K562 (cell line): ENCODE measurements around the gene NOL4L. TPM values are rescaled to one million over a fixed set of nuclear protein-coding genes. Genes with fewer than 3 reads are reported as not detected.

Source experiments
- AFF1 ChIP-seq, 2 experiments: fragments of 450-650 bp; IDR thresholded peaks; 2 replicates each; pipeline ENCODE4 v1.6.1; 2018; ENCODE audit warnings: mild to moderate bottlenecking in 2 of 2, low read depth in 1 of 2; ENCODE audit not compliant: partially characterized antibody in 2 of 2
- CBFA2T3 ChIP-seq: fragments of 450-650 bp; IDR thresholded peaks from 2 replicates; pipeline ENCODE4 v1.6.1; 2017
- CBX8 ChIP-seq: fragments of 200-600 bp; sonication (generic); IDR thresholded peaks from 2 replicates; pipeline ENCODE4 v1.6.1; 2012; ENCODE audit warnings: borderline replicate concordance, mixed run types, low read depth, mild to moderate bottlenecking, moderate library complexity, mixed read lengths, low read length, control low read depth, inconsistent platforms; ENCODE audit not compliant: poor library complexity, severe bottlenecking; ENCODE audit errors: extremely low read depth
- CTBP1 ChIP-seq: fragments of 450-650 bp; IDR thresholded peaks from 2 replicates; pipeline ENCODE4 v1.6.1; 2016; ENCODE audit warnings: borderline replicate concordance
- FOXK2 ChIP-seq, 2 experiments: fragments of 450-650 bp; IDR thresholded peaks in 1 of 2; conservative IDR thresholded peaks in 1 of 2; 2 replicates each; pipeline ENCODE4 v1.6.1; 2016; ENCODE audit warnings: low read depth in 2 of 2, mild to moderate bottlenecking in 1 of 2
- IRF2 ChIP-seq: sonication (generic); formaldehyde crosslinking; IDR thresholded peaks from 2 replicates; pipeline ENCODE4 v1.8.1; 2022; ENCODE audit warnings: mild to moderate bottlenecking, missing genetic modification reagents
- KDM1A ChIP-seq, 2 experiments: fragments of 450-650 bp; IDR thresholded peaks; 2 replicates each; pipeline ENCODE4 v1.6.1; 2016; ENCODE audit warnings: mild to moderate bottlenecking in 2 of 2
- MEF2A ChIP-seq: IDR thresholded peaks from 2 replicates; pipeline ENCODE4 v1.6.1; 2011; ENCODE audit warnings: low read depth, mild to moderate bottlenecking, low read length, moderate library complexity; ENCODE audit not compliant: control insufficient read depth
- NFIX ChIP-seq: fragments of 250-450 bp; sonication (Bioruptor Pico); IDR thresholded peaks from 2 replicates; pipeline ENCODE4 v1.4.0; 2020; ENCODE audit warnings: low read depth, mild to moderate bottlenecking, moderate library complexity
- NR0B1 ChIP-seq: fragments of 450-650 bp; IDR thresholded peaks from one replicate; pipeline ENCODE4 v1.6.1; 2018; ENCODE audit warnings: mild to moderate bottlenecking, moderate library complexity; ENCODE audit not compliant: partially characterized antibody
- RFX7 ChIP-seq: fragments of 250-450 bp; sonication (Bioruptor Pico); IDR thresholded peaks from 2 replicates; pipeline ENCODE4 v1.5.1; 2021; ENCODE audit warnings: mild to moderate bottlenecking
- SOX6 ChIP-seq: fragments of 450-650 bp; IDR thresholded peaks from 2 replicates; pipeline ENCODE4 v1.6.1; 2014; ENCODE audit warnings: mild to moderate bottlenecking
- TCF3 ChIP-seq: sonication (generic); formaldehyde crosslinking; IDR thresholded peaks from 2 replicates; pipeline ENCODE4 v1.4.0; 2020; ENCODE audit warnings: mild to moderate bottlenecking, missing genetic modification reagents
- TSHZ1 ChIP-seq: fragments of 250-450 bp; sonication (Bioruptor Pico); IDR thresholded peaks from 2 replicates; pipeline ENCODE4 v1.4.0; 2020; ENCODE audit warnings: mild to moderate bottlenecking, moderate library complexity
- USF2 ChIP-seq: sonication (generic); formaldehyde crosslinking; IDR thresholded peaks from 2 replicates; pipeline ENCODE4 v1.5.0; 2020; ENCODE audit warnings: missing genetic modification reagents
- ZNF347 ChIP-seq: fragments of 450-650 bp; formaldehyde crosslinking; IDR thresholded peaks from 2 replicates; pipeline ENCODE4 v1.4.0; 2020; ENCODE audit warnings: low read depth, mild to moderate bottlenecking, moderate library complexity
- polyA plus RNA-seq, 8 experiments: library from polyadenylated mRNA; depleted of rRNA in 4 of 8; stranded (reverse) in 5 of 8; unstranded in 3 of 8; fragments of >200 nt; fragmentation: Nextera tagmentation in 2 of 8; fragmentation: Illumina TruSeq in 1 of 8; extraction: Ambion mirVana in 2 of 8; extraction: Trizol in 1 of 8; gene quantifications; 2 replicates each; pipeline versions ENCODE4 v1.2.1 to v1.2.3, GENCODE V29; 2011 to 2014; ENCODE audit warnings: inconsistent platforms in 1 of 8, missing spikeins in 1 of 8
- total RNA-seq, 7 experiments: library from RNA; depleted of rRNA in 6 of 7; stranded (reverse); fragments of >200 nt in 6 of 7; fragmentation: Illumina TruSeq in 2 of 7; extraction: Trizol in 2 of 7; gene quantifications; 2 replicates each; pipeline versions ENCODE4 v1.2.1 to v1.2.3, GENCODE V29; 2011 to 2021; ENCODE audit warnings: low replicate concordance in 1 of 7

The NOL4L gene
- total and polyA plus RNA-seq, 9 of the 15 experiments (the other 6 are each of a cell fraction or from before 2014, with no cell fraction given), result 5.1 to 36.2 (median 13.6) TPM

GRCh38 chr20:32474967-32475811, 109.9 kb downstream of the NOL4L start (continued):
- TF ChIP-seq CBX8 (no peak), TCF3 (peak; percentile 58), RFX7 (CRISPR knock-in tag) (no peak), SOX6 (peak; percentile 58; the same call in 1 of the 2 replicates), CTBP1 (peak; percentile 67; the same call in 1 of the 2 replicates), IRF2 (CRISPR knock-in tag) (no peak), USF2 (CRISPR knock-in tag) (no peak), KDM1A (IDR thresholded peaks at IDR 0.05) (no peak), MEF2A (0 out of 2 replicates have a peak, but pooled peaks have one; percentile 4), NR0B1 (no peak), FOXK2 (conservative IDR thresholded peaks at IDR 0.05 in 1 of 2, IDR thresholded peaks at IDR 0.05 in 1 of 2; ENCODE audit: low read depth in 2 of 2) (peak in 1 of 2 experiments; percentile 40; a peak in 2 of 4 replicates), NFIX (no peak), CBFA2T3 (peak; percentile 67), AFF1 (IDR thresholded peaks at IDR 0.05; ENCODE audit: low read depth in 1 of 2, partially characterized antibody in 2 of 2) (peak in 1 of 2 experiments; percentile 81), TSHZ1 (CRISPR knock-in tag) (no peak), ZNF347 (CRISPR knock-in tag) (no peak)
